ENCODE results near the gene IFI16. TPM values are rescaled to one million over a fixed set of nuclear protein-coding genes. Genes with fewer than 3 reads are reported as not detected.
"Not testable (repeated sequence)": the region's sequence is repeated elsewhere in the genome, so short reads cannot be mapped to it uniquely, and the experiment has no call there.

The IFI16 gene
- polyA plus RNA-seq, 12 donors: 27.7 to 92.0 (median 38.0) TPM; not detected in 1

DNA sequence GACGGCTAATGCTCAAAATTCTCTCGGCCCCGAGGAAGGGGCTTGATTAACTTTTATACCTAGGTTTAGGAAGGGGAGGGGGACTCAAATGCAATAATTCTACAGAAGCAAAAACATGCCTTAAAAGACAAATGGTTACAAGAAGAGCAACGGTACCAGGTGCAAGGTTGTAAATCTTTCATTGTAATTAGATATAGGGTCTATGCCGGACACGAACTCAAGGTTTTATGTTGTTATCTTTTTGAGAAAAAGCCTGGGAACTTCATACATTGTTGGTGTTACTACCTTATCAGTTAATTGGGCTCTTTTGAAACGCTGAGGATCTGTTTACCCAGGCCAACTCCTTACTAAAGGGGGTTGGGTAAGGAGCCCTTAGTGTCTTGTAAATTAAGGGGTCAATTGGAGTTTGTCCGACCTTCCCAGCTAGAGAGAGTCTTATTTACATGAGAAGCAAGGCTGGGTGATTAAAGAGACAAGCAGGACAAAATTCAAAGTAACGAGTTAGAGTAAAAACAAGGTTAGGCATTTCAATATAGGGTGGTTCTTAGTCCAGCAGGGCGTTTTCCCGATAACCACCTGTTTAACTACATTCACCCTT lies 3.4 kb upstream of the IFI16 start:
- not testable (repeated sequence) for DNase-seq

DNA sequence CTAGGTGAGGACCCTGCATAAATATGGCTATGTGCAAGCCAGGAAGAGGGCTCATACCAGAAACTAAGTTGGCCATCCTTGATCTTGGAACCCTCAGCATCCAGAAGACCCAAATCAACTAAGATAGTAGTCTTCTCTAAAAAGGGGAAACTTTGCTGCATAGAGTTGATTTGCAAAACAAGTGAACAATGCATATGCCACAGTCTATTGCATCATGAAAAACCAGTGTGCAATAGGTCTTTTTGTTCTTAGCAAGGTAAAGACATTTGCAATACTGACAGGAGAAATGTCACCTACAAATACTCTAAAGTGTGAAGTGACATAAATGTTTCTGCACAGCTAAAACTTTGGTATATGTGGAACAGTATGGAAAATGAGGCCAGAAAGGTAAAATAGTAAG lies 2.0 kb upstream of the IFI16 start:
- no peak for DNase-seq

DNA sequence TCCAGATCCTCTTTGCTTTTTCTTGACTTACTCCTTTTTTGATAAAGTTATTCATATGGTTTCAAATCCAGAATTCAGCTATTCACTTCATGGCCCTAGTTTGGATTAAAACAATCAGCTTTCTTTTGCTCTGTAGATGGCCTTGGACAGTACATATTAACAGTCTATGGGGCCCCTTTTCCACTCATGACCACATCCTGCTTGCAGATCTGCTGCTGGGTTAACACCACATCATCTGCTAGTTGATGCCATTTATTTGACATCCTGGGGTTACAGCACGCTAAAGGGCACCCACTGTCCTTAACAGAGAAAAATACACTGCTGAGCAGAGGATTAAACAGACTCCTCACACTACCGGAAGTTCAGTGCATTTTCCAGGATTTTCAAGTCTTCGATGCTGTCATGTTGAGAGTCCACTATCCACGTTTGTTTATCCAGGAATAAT lies 941 bp upstream of the IFI16 start:
- no peak for DNase-seq

DNA sequence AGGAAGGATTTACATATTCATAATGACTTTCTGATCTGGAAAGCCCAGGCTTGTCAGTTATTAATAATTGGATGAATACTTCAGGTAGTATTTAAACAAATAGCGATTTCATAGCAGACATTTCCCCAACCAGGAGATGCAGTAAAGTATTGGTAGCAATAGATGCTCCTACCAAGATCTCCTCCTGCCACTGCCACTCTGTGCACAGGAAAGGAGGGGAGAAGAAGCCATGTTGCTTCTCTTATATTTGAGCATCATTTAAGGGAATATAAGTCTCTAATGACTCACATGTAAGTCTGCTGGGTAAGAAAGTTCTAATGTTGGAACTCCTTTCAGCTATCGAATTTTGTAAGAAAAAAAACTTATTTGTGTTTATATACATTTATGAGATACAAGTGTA lies 420 bp upstream of the IFI16 start:
- DNase-seq: no peak

GRCh38 chr1:159010391-159010790 lies 684 bp downstream of the IFI16 start:
- DNase-seq: peak; percentile 10

DNA sequence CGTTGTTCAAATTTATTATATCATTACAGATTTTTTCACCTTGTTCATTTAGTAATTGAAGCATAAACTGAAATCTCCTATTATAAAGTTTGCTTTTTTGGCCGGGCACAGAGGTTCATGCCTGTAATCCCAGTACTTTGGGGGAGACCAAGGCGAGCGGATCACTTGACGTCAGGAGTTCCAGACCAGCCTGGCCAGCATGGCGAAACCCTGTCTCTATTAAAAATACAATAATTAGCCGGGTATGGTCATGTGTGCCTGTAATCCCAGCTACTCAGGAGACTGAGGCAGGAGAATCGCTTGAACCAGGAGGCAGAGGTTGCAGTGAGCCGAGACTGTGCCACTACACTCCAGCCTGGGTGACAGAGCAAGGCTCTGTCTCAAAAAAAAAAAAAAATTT lies 1.3 kb downstream of the IFI16 start:
- not testable (repeated sequence) for DNase-seq

- DNase-seq: no peak
Measured at GRCh38 chr1:159011751-159012150, 2.0 kb downstream of the IFI16 start.

- peak; percentile 19 for DNase-seq
Measured at GRCh38 chr1:159012495-159012894, 2.8 kb downstream of the IFI16 start.

GRCh38 chr1:159014003-159014571 lies 4.4 kb downstream of the IFI16 start:
- DNase-seq: no peak

DNA sequence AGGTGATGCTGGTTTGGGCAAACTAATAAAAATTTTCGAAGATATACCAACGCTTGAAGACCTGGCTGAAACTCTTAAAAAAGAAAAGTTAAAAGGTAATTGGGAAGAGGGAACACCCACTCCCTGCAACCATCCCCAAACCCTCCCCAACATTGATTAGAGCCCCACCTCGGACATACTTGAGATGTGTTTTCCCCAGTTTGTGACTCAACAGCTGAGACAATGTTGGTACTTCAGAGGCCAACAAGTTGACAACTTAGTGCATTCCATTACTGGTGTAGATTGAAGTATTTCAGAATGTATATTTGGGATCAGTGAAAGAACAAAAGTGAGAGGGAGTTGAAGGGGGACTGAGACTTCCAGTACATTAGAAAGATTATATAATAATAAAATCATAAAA lies 5.1 kb downstream of the IFI16 start:
- no peak for DNase-seq

DNA sequence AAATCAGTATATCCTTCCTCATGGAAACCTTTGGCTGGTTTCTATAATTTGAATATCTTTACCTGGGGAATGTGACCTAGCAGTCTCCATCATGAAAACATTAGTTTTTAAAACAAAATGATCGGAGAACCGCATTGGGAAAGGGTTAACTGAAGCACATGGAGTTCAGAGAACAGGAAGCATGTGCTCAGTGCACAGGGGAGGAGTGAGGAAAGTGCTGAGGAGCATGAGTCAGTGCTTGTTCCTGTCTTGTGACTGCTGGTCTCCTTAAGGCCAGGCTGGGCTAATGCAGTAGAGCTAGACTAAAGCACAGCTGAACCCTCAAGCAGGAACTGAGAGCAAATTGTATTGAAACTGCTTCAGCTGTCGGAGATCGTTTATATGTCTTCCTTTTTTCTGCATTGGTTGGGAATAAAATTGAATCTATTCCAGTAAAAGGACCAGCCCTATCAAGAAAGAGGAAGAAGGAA lies 5.8 kb downstream of the IFI16 start:
- peak; percentile 21 for DNase-seq

- no peak for DNase-seq
Measured at GRCh38 chr1:159023723-159024122, 14.0 kb downstream of the IFI16 start.

DNA sequence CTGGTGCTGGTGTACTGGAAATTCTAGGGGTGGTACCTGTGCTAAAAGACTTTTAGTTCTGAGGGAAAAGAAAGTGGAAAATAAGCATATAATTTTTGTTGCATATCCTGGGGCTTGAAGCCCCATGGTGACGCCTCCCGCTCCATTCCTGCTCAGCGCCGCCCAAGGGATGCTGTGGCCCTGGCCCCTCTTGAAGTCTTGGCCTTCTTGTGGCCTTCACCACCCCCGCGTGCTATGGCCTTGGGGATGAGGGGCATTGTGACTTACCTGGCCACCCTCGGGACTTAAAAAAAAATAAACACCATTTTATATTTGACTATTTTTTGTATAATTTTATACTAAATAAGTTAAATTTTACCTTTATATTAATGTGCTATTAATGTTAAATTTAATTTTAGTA lies 15.3 kb downstream of the IFI16 start:
- no peak for DNase-seq

GRCh38 chr1:159026841-159027240 lies 17.1 kb downstream of the IFI16 start:
- DNase-seq: not testable (repeated sequence)

DNA sequence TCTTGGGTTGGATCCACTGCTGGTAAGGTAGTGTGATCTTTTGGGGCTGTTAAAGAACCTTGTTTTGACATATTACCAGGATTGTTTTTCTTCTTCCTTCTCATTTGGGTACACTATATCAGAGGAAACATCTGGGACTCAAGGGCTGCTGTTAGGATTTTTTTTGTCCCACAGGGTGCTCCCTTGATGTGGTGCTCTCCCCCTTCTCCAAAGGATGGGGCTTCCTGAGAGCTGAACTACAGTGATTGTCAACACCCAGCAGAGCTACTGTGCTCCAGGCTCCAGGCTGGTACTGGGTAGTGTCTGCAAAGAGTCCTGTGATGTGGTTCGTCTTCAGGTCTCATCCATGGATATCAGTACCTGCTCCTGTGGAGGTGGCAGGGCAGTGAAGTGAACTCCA lies 20.6 kb downstream of the IFI16 start:
- DNase-seq: no peak

DNA sequence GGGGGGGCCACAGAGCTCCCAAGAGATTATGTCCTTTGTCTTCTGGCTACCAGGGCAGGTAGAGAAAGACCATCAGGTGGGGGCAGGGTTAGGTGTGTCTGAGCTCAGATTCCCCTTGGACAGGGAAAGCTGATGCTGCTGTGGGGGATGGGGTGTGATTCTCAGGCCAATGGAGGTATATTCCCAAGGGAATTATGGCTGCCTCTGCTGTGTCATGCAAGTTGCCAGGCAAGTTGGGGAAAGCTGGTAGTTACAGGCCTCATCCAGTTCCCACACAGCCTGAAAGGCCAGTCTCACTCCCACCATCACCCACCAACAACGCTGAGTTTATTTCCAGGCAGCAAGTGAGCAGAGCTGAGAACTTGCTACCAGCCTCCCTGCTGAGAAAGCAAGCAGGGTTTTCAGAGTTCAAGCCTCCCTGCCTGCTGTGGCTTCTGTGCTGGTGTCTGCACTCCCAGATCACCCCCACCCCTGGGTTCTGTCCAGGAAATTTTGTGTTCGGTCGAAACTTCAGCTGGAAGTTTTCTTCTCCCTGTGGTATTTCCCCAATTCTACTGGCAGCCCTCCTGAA lies 21.3 kb downstream of the IFI16 start:
- DNase-seq: no peak

DNA sequence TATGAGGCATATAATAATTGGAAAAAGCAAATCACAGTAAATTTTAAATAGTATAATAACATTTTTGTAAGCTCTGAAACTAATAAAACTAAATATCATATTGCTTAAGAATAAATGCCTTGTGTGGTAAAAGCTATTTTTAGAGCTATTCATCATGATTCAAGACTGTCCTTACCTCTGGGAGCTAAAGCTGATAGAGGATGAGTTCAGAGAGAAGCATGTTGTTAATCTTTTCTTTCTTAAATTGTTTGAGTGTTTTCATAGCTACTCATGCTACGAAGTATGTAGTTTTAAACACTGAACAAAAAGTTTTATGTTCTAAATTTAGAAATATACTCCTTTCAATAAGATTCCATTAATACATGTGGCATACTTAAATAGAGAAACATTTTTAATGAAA lies 30.5 kb downstream of the IFI16 start:
- no peak for DNase-seq

DNA sequence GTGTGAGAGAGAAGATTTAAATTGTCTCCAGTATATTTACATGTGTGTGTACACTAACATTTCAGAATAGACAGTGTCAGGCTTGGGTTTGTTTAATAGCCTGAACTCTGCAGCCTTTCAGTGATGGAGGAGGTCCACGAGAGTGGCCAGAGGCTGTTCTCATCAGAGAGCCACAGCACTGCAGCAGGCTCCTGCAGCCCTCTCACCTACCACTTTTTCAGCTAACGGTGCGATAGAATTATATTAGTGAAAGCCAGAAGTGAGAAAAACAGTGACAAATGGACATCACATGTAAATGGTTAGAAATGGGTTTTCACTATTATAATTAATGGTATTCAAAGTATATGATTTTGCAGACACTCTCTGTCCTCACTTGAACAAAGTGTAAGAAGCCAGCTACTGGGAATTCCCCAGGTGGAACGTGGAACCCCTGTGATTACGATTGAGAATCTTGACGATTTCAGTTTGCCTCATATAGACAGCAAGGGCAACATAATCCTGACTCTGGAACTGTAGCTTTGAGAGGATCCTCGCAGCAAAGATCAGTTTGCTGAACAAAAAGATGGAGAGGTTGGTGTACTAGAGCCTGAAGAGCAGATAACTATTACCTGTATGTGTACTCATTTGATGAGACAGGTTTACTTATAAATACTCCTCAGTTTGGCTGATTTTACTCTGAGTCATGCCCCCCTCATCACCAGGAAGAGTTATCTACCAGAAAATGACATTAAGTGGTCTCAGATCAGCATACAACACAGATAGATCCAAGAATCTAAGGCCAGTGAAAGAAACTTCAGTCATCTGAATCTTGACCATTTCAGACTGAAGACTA lies 31.4 kb downstream of the IFI16 start:
- DNase-seq: no peak

DNA sequence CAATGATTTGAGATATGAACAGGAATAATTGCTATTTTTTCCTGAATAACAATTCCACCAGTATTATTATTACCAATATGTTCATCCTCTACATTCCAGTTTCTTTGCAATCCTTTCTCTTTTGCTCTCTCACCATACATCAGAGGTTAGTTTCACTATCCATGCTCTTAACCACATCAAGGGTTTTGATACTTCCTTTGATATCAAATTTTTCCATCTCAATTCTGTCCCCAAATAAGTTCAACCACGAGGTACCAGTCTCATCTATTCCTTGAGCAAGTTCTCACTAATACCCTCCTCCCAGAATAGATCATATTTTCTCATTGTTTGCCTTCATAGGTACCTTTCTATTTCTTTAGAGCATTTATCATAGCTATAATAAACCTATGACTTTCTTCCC lies 36.8 kb downstream of the IFI16 start:
- DNase-seq: not testable (repeated sequence)

- no peak for DNase-seq
Measured at GRCh38 chr1:159051436-159051835, 41.7 kb downstream of the IFI16 start.

DNA sequence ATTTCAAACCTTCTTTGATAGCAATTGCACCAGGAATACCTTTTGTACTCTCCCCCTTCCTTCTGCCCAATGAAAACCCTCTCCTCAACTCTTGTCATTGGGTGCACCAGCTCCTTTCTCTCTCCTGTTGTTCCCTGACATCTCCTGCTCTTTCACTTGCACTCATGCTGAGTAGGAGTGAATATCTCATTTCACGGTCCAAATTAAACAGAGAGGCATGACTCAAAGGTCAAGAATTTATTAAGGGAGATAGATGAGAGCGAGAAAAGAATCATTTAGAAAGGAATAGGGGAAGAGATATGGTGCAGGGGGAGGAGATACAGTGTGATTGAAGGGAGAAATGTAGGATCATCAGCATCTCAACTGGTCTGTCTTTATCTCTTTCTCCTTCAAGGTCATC lies 44.7 kb downstream of the IFI16 start:
- no peak for DNase-seq

DNA sequence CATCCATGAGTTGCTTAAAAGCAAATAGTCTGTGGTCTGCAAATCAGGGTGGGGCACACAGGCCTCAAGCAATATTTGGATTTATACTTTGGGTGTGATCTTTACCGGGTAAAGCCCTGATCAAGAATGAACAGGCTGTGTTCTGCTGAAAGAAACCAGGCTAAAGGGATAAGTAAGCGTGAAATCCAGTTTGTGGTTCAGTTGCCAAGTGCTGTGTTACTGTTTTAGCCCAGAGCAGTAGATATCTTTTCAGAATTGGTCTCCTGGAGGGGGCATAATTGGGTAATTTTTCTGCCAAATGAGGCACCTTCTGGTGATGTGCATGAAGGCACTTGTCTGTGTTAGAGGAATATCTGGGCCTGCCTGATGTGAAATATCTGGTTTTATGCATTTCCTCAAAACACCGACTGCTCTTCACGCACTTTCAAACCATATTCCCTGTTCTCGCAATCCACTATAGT lies 45.5 kb downstream of the IFI16 start:
- DNase-seq: no peak
